Measurements from ENCODE around the gene GFOD1. TPM values are rescaled to one million over a fixed set of nuclear protein-coding genes. Genes with fewer than 3 reads are reported as not detected.

GFOD1 gene
- total RNA-seq, 1 experiment from 2014 or later, result 6.1 TPM

DNA sequence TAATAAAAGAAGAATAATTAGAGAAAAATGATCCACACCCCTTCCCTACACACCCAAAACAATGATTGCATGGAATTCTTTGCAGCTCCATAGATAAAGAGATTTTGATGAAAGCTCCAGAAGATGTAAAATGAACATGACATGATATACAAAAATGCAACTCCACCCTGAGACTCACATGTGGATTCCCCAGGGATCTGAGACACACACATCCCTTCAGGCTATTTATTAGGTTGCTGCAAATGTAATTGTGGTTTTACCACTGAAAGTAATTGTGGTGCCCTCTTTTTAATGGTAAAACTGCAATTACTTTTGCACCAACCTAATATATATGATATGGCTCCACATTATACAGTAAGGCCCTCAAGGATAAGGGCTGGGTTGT is 118.7 kb downstream of the GFOD1 start:
- Histone ChIP-seq H2BK15ac (ENCODE audit: low read depth, low read length) (no peak overlapping the region), H3K56ac (ENCODE audit: insufficient read length, low read depth, low read length) (no peak overlapping the region), H3K9ac (ENCODE audit: extremely low read depth, insufficient read length, low read length) (no peak overlapping the region), H4K8ac (replicated peaks; ENCODE audit: insufficient read length, low read depth, low read length) (no peak overlapping the region), H3K27me3 (ENCODE audit: insufficient read depth, low read length) (no peaks in the 10 kb centered on the region), H3K9me3 (ENCODE audit: control insufficient read depth, low read depth, low read length) (no peaks in the 10 kb centered on the region), H3K23me2 (ENCODE audit: insufficient read length, low read depth, low read length, poor library complexity, severe bottlenecking) (no peaks in the 10 kb centered on the region), H3K27ac (ENCODE audit: insufficient read length, low read depth, low read length) (no peak overlapping the region), H3K14ac (ENCODE audit: insufficient read depth, low read length) (no peak overlapping the region), H2BK20ac (ENCODE audit: low read depth, low read length, poor library complexity, severe bottlenecking) (no peak overlapping the region), H2BK12ac (ENCODE audit: insufficient read length, low read depth, low read length) (no peak overlapping the region), H3K23ac (ENCODE audit: insufficient read length, low read depth, low read length) (no peak overlapping the region), H4K91ac (ENCODE audit: insufficient read length, low read depth, low read length) (no peak overlapping the region), H3K4me1 (ENCODE audit: insufficient read depth, low read length) (peaks cover 7% of the 10 kb centered on the region; the same call in 1 of the 2 replicates), H2BK120ac (ENCODE audit: low read depth, low read length, poor library complexity, severe bottlenecking) (no peak overlapping the region), H3K4me2 (ENCODE audit: insufficient read depth, insufficient read length, low read length) (no peak overlapping the region), H3K4ac (ENCODE audit: low read depth, low read length) (no peak overlapping the region), H3T11ph (ENCODE audit: low read length) (no peak overlapping the region), H2AFZ (ENCODE audit: low read length) (no peak overlapping the region), H3K18ac (ENCODE audit: insufficient read length, low read depth, low read length) (no peak overlapping the region), H3K79me2 (ENCODE audit: insufficient read depth, low read length) (no peaks in the 10 kb centered on the region), H3K79me1 (ENCODE audit: insufficient read depth, low read depth, low read length, poor library complexity, severe bottlenecking) (no peaks in the 10 kb centered on the region), H2BK5ac (ENCODE audit: insufficient read length, low read length) (no peak overlapping the region), H4K20me1 (ENCODE audit: control insufficient read depth, insufficient read depth, insufficient read length) (no peaks in the 10 kb centered on the region), H2AK5ac (ENCODE audit: insufficient read length, low read length) (no peak overlapping the region), H4K5ac (ENCODE audit: insufficient read length, low read depth, low read length) (no peak overlapping the region)
- no peak overlapping the region for H3K4me3 Mint-ChIP-seq
- peaks cover 26 to 39% of the 10 kb centered on the region in 2 experiments for H3K4me1 Mint-ChIP-seq
- TF ChIP-seq CTCF (conservative IDR thresholded peaks at IDR 0.05), result no peak
- H3K9me3 Mint-ChIP-seq, result no peaks in the 10 kb centered on the region
- no peaks in the 10 kb centered on the region for H3K27me3 Mint-ChIP-seq (ENCODE audit: low read depth)
- H3K27ac Mint-ChIP-seq, result no peak overlapping the region
- H3K36me3 Mint-ChIP-seq (ENCODE audit: insufficient read depth in 1 of 3, low read depth in 3 of 3), result peaks cover 0 to 5% (median 2%) of the 10 kb centered on the region in 3 experiments; a peak in 1 of 7 replicates
- DNase-seq, result no peak
